Endothelial cell of coronary artery (primary cell): Measurements from ENCODE around the gene TAS2R5. TPM values are rescaled to one million over a fixed set of nuclear protein-coding genes. Genes with fewer than 3 reads are reported as not detected.

ENCODE experiments used
- total RNA-seq: library from RNA; depleted of rRNA; stranded (reverse); fragments of >200 nt; gene quantifications from 2 replicates; pipeline ENCODE4 v1.2.3, GENCODE V29; 2014

The TAS2R5 gene
- 0.81 and 0.94 TPM in 2 replicates for total RNA-seq

GRCh38 chr7:141789917-141790316, at the start of gene TAS2R5:
Gene TAS2R5 (plus strand): TSS chr7:141790217. CDS start chr7:141790362, 145 bp downstream.

GRCh38 chr7:141763797-141764196, 26.2 kb upstream of the TAS2R5 start, which contains the start of gene TAS2R3:
Gene TAS2R3 (plus strand): TSS chr7:141764097. CDS start chr7:141764159, 62 bp downstream.

GRCh38 chr7:141776374-141776773, 13.6 kb upstream of the TAS2R5 start, which contains the start of gene TAS2R4:
Gene TAS2R4 (plus strand): TSS chr7:141776674. CDS start chr7:141778489, 1,815 bp downstream.

Other genes with a start within 250 kb of the TAS2R5 start
- 20.8 and 21.5 TPM in 2 replicates for gene AGK, start 238.8 kb upstream of the TAS2R5 start, total RNA-seq
- gene DENND11, start 88.1 kb upstream of the TAS2R5 start, total RNA-seq, result 36.0 and 40.8 TPM in 2 replicates
- 0.09 TPM in 1 of 2 replicates, not detected in the other for gene WEE2, start 81.9 kb upstream of the TAS2R5 start, total RNA-seq
- 181 and 257 TPM in 2 replicates for gene SSBP1, start 51.9 kb upstream of the TAS2R5 start, total RNA-seq
- 1.2 and 1.3 TPM in 2 replicates for gene TAS2R3, start 26.1 kb upstream of the TAS2R5 start, total RNA-seq
- gene TAS2R4, start 13.5 kb upstream of the TAS2R5 start, total RNA-seq, result 0.85 and 0.90 TPM in 2 replicates
- not detected in 2 replicates for gene PRSS37, start 51.3 kb downstream of the TAS2R5 start, total RNA-seq
- not detected in 2 replicates for gene OR9A4, start 126.2 kb downstream of the TAS2R5 start, total RNA-seq
- not detected in 2 replicates for gene CLEC5A, start 156.8 kb downstream of the TAS2R5 start, total RNA-seq
- gene TAS2R38, start 183.6 kb downstream of the TAS2R5 start, total RNA-seq, result not detected in 2 replicates
- under 0.01 and 0.09 TPM in 2 replicates for gene MGAM, start 205.7 kb downstream of the TAS2R5 start, total RNA-seq